H9 (cell line): ENCODE data around the gene TPPP3. TPM values are rescaled to one million over a fixed set of nuclear protein-coding genes. Genes with fewer than 3 reads are reported as not detected.

Source experiments
- DNase-seq: peaks from one replicate; pipeline ENCODE4 v3.0.0-alpha.2; 2017
- H2AFZ ChIP-seq: one replicate; pipeline ENCODE4 v1.6.1; 2013; ENCODE audit warnings: mild to moderate bottlenecking, low read length, control low read depth, moderate library complexity
- H2AK5ac ChIP-seq: 2 replicates; pipeline ENCODE4 v1.6.1; 2013; ENCODE audit warnings: low read length, control low read depth, mixed read lengths; ENCODE audit not compliant: insufficient read length
- H2BK120ac ChIP-seq: one replicate; pipeline ENCODE4 v1.6.1; 2013; ENCODE audit warnings: low read depth, mild to moderate bottlenecking, low read length, control low read depth, inconsistent platforms; ENCODE audit not compliant: poor library complexity, severe bottlenecking
- H2BK12ac ChIP-seq: 2 replicates; pipeline ENCODE4 v1.6.1; 2013; ENCODE audit warnings: low read length, control low read depth, mixed read lengths, low read depth; ENCODE audit not compliant: insufficient read length
- H2BK15ac ChIP-seq: 2 replicates; pipeline ENCODE4 v1.6.1; 2013; ENCODE audit warnings: low read depth, low read length, control low read depth
- H2BK20ac ChIP-seq: one replicate; pipeline ENCODE4 v1.6.1; 2013; ENCODE audit warnings: low read depth, mild to moderate bottlenecking, low read length, control low read depth, inconsistent platforms; ENCODE audit not compliant: poor library complexity, severe bottlenecking
- H2BK5ac ChIP-seq: 2 replicates; pipeline ENCODE4 v1.6.1; 2013; ENCODE audit warnings: low read length, control low read depth, mixed read lengths; ENCODE audit not compliant: insufficient read length
- H3K14ac ChIP-seq: 2 replicates; pipeline ENCODE4 v1.6.1; 2013; ENCODE audit warnings: low read length, control low read depth; ENCODE audit not compliant: insufficient read depth
- H3K18ac ChIP-seq: 2 replicates; pipeline ENCODE4 v1.6.1; 2013; ENCODE audit warnings: low read depth, mild to moderate bottlenecking, mixed read lengths, low read length, control low read depth; ENCODE audit not compliant: insufficient read length
- H3K23ac ChIP-seq: 2 replicates; pipeline ENCODE4 v1.6.1; 2013; ENCODE audit warnings: low read length, control low read depth, mixed read lengths, low read depth; ENCODE audit not compliant: insufficient read length
- H3K23me2 ChIP-seq: 2 replicates; pipeline ENCODE4 v1.6.1; 2013; ENCODE audit warnings: low read depth, mild to moderate bottlenecking, mixed read lengths, low read length, control low read depth; ENCODE audit not compliant: insufficient read length, poor library complexity, severe bottlenecking
- H3K27ac ChIP-seq: 2 replicates; pipeline ENCODE4 v1.5.1; 2013; ENCODE audit warnings: low read length, control low read depth, mixed read lengths, low read depth; ENCODE audit not compliant: insufficient read length
- H3K27me3 ChIP-seq: 2 replicates; pipeline ENCODE4 v1.6.1; 2013; ENCODE audit warnings: low read length, control low read depth, inconsistent platforms; ENCODE audit not compliant: insufficient read depth
- H3K4ac ChIP-seq: 2 replicates; pipeline ENCODE4 v1.6.1; 2013; ENCODE audit warnings: low read depth, mild to moderate bottlenecking, control low read depth, inconsistent platforms, low read length, moderate library complexity
- H3K4me1 ChIP-seq: 2 replicates; pipeline ENCODE4 v1.6.1; 2013; ENCODE audit warnings: low read length, control low read depth, inconsistent platforms; ENCODE audit not compliant: insufficient read depth
- H3K4me2 ChIP-seq: 2 replicates; pipeline ENCODE4 v1.6.1; 2013; ENCODE audit warnings: low read length, control low read depth, mixed read lengths; ENCODE audit not compliant: insufficient read length, insufficient read depth
- H3K56ac ChIP-seq: 2 replicates; pipeline ENCODE4 v1.6.1; 2013; ENCODE audit warnings: low read depth, mild to moderate bottlenecking, mixed read lengths, low read length, control low read depth; ENCODE audit not compliant: insufficient read length
- H3K79me1 ChIP-seq: 2 replicates; pipeline ENCODE4 v1.6.1; 2013; ENCODE audit warnings: low read depth, mild to moderate bottlenecking, moderate library complexity, low read length, control low read depth, inconsistent platforms; ENCODE audit not compliant: insufficient read depth, poor library complexity, severe bottlenecking
- H3K79me2 ChIP-seq: 2 replicates; pipeline ENCODE4 v1.6.1; 2013; ENCODE audit warnings: low read length, control low read depth, inconsistent platforms; ENCODE audit not compliant: insufficient read depth
- H3K9ac ChIP-seq: 2 replicates; pipeline ENCODE4 v1.6.1; 2013; ENCODE audit warnings: low read length, control low read depth, mixed read lengths; ENCODE audit not compliant: insufficient read length; ENCODE audit errors: extremely low read depth
- H3K9me3 ChIP-seq: one replicate; pipeline ENCODE4 v1.6.1; 2013; ENCODE audit warnings: low read depth, low read length, inconsistent platforms; ENCODE audit not compliant: control insufficient read depth
- H3T11ph ChIP-seq: one replicate; pipeline ENCODE4 v1.6.1; 2013; ENCODE audit warnings: mild to moderate bottlenecking, low read length, control low read depth, inconsistent platforms
- H4K20me1 ChIP-seq: one replicate; pipeline ENCODE4 v1.6.1; 2013; ENCODE audit not compliant: control insufficient read depth, insufficient read length, insufficient read depth
- H4K5ac ChIP-seq: 2 replicates; pipeline ENCODE4 v1.6.1; 2013; ENCODE audit warnings: low read depth, mild to moderate bottlenecking, mixed read lengths, low read length, control low read depth; ENCODE audit not compliant: insufficient read length
- H4K8ac ChIP-seq: replicated peaks from 2 replicates; pipeline ENCODE4 v1.6.1; 2013; ENCODE audit warnings: low read length, control low read depth, mixed read lengths, low read depth; ENCODE audit not compliant: insufficient read length
- H4K91ac ChIP-seq: 2 replicates; pipeline ENCODE4 v1.6.1; 2013; ENCODE audit warnings: low read depth, mild to moderate bottlenecking, moderate library complexity, mixed read lengths, low read length, control low read depth; ENCODE audit not compliant: insufficient read length
- H3K27ac Mint-ChIP-seq, 3 experiments: 2 replicates in 2 of 3; 3 replicates in 1 of 3; pipeline ENCODE4 v1.8.0; 2020 to 2021; ENCODE audit warnings: mixed read lengths in 3 of 3, mild to moderate bottlenecking in 1 of 3, moderate library complexity in 1 of 3
- H3K27me3 Mint-ChIP-seq: 2 replicates; pipeline ENCODE4 v1.8.0; 2021; ENCODE audit warnings: low read depth, mild to moderate bottlenecking, moderate library complexity, mixed read lengths
- H3K36me3 Mint-ChIP-seq, 3 experiments: 2 replicates in 2 of 3; 3 replicates in 1 of 3; pipeline ENCODE4 v1.8.0; 2020 to 2021; ENCODE audit warnings: low read depth in 3 of 3, mixed read lengths in 3 of 3; ENCODE audit not compliant: insufficient read depth in 1 of 3
- H3K4me1 Mint-ChIP-seq, 2 experiments: 2 replicates each; pipeline ENCODE4 v1.8.0; 2020; ENCODE audit warnings: mixed read lengths in 2 of 2
- H3K4me3 Mint-ChIP-seq, 2 experiments: 2 replicates in 1 of 2; 3 replicates in 1 of 2; pipeline ENCODE4 v1.8.0; 2020 to 2021; ENCODE audit warnings: mild to moderate bottlenecking in 2 of 2, mixed read lengths in 2 of 2, moderate library complexity in 1 of 2
- H3K9me3 Mint-ChIP-seq, 2 experiments: 2 replicates in 1 of 2; 3 replicates in 1 of 2; pipeline ENCODE4 v1.8.0; 2020; ENCODE audit warnings: mild to moderate bottlenecking in 2 of 2, mixed read lengths in 2 of 2, moderate library complexity in 1 of 2
- CTCF ChIP-seq: fragments of 200-600 bp; sonication (generic); conservative IDR thresholded peaks from 3 replicates; pipeline ENCODE4 v1.8.0; 2021; ENCODE audit warnings: antibody characterized with exemption, mild to moderate bottlenecking
- WGBS: extraction: QIAGEN DNeasy Blood & Tissue Kit; methylation state at CpG from one replicate; pipeline ENCODE4 v1.1.7; 2013; ENCODE audit warnings: missing lambda C conversion rate, low lambda C conversion rate, mixed read lengths; ENCODE audit not compliant: insufficient read length; ENCODE audit errors: extremely low coverage; 5-methylcytosine and 5-hydroxymethylcytosine counted together
- total RNA-seq: library from RNA; stranded (reverse); gene quantifications from 2 replicates; pipeline ENCODE4 v1.2.1, GENCODE V29; 2021

Gene TPPP3
- total RNA-seq, 1 experiment from 2014 or later = 0.79 TPM

- Histone ChIP-seq H2BK15ac (no peak overlapping the region), H3K23me2 (peaks cover 3% of the 10 kb centered on the region), H3K14ac (no peak overlapping the region), H3T11ph (no peak overlapping the region), H3K4me1 (peaks cover 4% of the 10 kb centered on the region; the same call in 1 of the 2 replicates), H4K91ac (no peak overlapping the region), H2BK20ac (no peak overlapping the region), H3K9ac (no peak overlapping the region), H3K18ac (no peak overlapping the region), H3K4ac (no peak overlapping the region), H4K5ac (no peak overlapping the region), H3K23ac (no peak overlapping the region), H2AFZ (no peak overlapping the region), H2AK5ac (no peak overlapping the region), H3K79me2 (no peaks in the 10 kb centered on the region), H3K56ac (no peak overlapping the region), H3K9me3 (no peaks in the 10 kb centered on the region), H3K4me2 (no peak overlapping the region), H3K27me3 (peaks cover 20% of the 10 kb centered on the region; the same call in 1 of the 2 replicates), H4K20me1 (no peaks in the 10 kb centered on the region), H3K79me1 (no peaks in the 10 kb centered on the region), H2BK5ac (no peak overlapping the region), H2BK120ac (no peak overlapping the region), H3K27ac (no peak overlapping the region), H2BK12ac (no peak overlapping the region), H4K8ac (no peak overlapping the region)
- TF ChIP-seq CTCF = no peak
- peaks cover 77% of the 10 kb centered on the region for H3K27me3 Mint-ChIP-seq
- H3K9me3 Mint-ChIP-seq = no peaks in the 10 kb centered on the region
- whole genome bisulfite sequencing = no CpG with 5 or more reads among the region's 27 CpGs
- peaks cover 23 to 38% of the 10 kb centered on the region in 2 experiments for H3K4me1 Mint-ChIP-seq
- no peak overlapping the region for H3K27ac Mint-ChIP-seq
- no peak for DNase-seq
- H3K36me3 Mint-ChIP-seq = no peaks in the 10 kb centered on the region
- no peak overlapping the region for H3K4me3 Mint-ChIP-seq
Observed at GRCh38 chr16:67389911-67390815, 3.1 kb downstream of the TPPP3 start.
